Islet precursor cell (in vitro differentiated cells): Measurements from ENCODE around the gene BMPR2.

Experiments
- DNase-seq: peaks from one replicate; pipeline ENCODE4 v3.0.0-alpha.2; 2018

Gene BMPR2

DNA sequence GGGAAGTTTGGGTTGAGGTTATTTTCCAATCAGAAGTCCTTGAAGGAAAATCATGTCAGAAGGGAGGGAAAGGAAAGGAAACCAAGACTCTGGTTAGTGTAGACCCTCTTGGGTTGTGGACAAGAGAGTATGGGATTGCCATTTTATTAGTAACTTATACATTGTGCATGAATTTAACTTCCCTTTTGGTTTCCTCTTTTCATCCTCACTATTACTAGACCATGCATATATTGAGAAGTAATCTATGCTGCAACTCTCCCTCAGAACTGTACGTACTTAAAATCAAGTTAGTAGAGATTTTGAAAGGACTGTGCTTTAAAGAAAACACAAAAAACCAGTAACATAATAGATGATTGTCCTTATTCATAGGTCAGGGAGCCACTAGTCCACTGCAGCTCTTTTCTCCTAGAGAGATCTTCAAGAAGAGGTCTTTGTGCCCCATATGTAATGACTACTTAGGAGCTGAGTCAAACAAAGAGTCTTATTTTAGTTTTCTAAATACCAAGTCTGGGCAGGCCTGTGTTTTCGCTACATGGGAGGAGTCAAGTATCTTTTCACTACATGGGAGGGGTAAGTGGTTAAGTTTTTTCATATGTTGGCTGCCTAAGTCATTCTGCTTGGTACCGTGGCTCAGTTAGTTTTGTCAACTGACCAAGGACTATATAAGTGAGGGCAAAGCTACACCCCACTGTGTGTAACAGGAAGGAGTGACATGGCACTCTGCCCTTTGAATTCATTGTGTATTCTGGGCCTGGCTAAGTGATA lies 233.4 kb downstream of the BMPR2 start:
- no peak for DNase-seq

DNA sequence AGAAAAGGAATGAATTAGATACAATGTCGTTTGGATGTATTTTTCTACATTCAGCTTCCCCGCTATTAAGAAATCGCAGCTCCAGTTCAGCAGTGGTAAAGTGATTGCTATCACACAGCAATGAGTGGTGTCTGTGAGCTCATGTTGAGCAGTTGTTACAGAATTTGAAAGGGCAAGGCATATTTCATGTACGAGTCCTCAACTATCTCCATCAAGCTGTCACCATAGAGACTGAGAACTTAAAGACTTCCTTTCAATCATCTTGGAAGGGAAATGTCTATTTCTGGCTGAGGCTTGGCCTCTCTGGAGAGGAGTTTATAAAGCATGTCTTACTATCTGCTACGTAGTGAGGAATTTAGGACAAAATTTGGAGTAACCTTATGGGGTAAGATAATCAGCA lies 234.3 kb downstream of the BMPR2 start:
- no peak for DNase-seq

DNA sequence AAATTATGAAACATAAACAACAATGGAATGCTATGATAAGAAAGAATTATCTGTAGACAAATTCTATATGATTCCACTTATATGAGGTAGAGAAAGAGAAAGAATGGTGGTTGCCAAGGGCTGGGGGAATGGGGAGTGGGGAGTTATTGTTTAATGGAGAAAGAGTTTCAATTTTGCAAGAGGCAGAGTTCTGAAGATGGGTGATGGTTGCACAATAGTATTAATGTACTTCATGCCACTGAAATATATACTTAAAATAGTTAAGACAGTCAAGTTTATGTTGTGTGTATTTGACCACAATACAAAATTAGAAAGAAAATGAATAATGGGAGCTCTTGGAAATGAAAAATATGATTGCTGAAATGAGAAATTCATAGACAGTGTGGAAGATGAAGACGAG lies 236.0 kb downstream of the BMPR2 start:
- DNase-seq, result no peak

DNA sequence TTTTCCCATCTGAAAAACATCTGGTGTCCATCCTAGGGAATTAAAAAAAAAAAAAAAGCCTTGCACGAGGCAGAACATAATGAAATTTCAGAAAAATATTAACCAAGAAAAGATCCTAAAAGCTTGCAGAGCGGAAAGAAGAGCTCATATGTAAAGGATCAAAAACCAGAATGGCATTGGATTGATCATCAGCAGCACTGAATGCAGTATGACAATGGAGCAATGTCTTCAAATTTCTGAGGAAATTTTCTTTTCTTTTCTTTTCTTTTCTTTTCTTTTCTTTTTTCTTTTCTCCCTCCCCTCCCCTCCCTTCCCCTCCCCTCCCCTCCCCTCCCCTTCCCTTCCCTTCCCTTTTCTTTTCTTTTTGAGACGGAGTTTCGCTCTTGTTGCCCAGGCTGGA lies 237.4 kb downstream of the BMPR2 start:
- no peak for DNase-seq
